ENCODE data around the gene SLC24A3.

The SLC24A3 gene

DNA sequence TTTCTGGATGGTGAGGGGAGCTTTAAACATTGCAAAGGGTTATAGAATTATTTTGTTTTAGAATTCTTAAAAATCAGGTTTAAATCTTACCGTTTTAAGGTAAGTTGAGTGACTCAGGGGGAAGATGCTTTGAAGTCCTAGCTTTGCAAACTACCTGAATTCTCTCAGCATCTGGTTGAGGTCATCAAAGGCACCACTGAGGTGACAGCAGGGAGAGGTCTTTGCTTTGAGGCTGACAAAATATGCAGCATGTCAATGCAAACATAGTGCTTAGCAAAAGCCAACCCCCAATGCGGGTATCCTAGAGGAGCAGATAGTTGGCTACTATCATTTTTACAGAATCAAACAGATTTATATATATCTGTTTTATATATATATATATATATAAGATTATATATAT, 219.5 kb downstream of the SLC24A3 start:
- no peak for DNase-seq

DNA sequence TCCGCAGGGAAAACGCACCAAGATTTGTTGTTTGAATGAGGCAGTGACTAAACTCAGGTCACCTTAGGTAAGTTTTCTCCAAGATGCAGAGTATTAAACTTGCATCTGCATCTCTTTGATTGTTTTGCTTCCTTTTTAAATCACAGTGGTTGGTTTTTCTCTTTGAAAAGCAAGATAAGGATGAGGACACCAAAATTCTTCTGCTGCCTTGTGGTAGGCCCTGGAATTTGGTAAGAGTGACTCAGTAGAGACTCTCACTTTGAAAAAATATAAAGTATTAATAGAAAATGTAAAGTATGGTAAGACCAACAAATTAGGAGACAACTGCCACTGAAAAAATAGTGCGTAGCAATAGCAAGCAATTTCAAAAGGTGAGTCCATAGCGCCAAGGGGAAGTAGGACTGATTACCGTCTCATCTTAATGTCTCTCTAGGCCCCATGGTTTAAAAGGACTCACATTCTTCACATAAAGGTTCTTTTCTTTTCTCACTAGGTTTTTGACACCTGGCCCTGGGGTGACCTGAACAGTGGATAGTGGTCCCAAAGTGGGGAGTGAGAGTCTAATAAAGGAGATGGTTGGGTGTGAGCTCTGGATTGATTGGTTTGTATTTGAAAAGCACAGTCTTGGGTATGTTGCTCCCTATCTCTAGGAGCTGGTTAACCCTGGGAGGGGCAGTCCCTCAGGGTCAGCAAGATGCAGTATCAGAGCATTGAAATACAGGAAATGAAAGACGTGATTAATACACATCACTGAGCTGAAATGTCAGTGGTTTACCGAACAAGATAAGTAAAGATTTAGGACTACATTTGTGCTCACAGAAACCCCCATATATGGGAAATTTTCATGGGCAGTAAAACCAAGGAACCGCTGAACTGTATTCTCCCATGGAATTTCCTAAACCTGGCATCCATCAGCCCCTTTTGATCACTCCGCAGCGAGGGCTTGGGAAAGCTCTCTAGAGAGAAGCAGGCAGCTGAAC, 221.2 kb downstream of the SLC24A3 start:
- DNase-seq: no peak

DNA sequence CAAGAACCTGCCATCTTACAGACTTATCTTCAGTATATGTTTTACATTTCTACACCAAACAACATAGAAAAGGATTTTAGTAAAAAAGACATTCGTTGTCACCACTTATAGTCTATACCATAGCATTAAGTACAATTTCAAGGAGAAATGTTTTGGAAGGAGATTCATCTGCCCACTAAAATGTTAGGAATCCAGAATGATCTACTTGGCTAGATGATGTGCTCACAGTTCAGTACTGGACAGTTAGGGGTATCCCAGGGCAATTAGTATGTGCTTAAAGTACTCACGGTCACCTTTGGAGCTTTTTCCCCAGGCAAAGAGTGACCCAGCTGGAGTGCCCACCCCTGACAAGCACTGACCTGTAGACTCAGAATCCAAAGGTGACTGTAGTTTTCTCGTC, 222.9 kb downstream of the SLC24A3 start:
- no peak for DNase-seq

DNA sequence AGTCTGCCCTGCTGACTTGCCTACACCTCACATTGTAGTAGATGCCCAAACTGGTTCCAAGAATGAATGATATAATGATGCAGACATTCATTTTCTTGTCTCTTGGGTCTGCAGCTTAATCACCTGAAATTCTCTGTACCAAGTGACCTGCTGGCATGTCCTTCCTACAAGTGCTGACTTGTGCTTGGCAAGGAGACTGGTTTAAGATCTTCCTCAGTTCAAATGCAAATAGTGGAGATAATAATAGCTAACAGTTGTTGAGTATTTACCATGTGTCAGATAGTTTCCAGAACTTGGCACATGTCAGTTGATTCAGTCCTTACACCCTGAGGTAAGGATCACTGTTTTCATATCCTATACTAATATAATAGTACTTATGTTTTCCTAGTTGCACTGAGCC, 223.4 kb downstream of the SLC24A3 start:
- no peak for DNase-seq

DNA sequence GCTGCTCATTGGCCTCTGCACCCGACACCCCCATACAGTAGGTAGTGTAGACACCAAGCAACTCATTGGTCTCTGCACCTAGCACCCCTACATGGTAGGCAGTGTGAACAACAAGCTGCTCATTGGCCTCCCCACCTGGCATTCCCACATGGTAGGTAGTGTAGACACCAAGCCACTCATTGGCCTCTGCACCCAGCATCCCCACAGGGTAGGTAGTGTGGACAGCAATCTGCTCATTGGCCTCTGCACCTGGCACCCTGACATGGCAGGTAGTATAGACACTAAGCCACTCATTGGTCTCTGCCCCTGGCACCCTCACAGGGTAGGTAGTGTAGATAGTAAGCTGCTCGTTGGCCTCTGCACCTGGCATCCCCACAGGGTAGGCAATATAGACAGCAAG, 226.0 kb downstream of the SLC24A3 start:
- no peak for DNase-seq

DNA sequence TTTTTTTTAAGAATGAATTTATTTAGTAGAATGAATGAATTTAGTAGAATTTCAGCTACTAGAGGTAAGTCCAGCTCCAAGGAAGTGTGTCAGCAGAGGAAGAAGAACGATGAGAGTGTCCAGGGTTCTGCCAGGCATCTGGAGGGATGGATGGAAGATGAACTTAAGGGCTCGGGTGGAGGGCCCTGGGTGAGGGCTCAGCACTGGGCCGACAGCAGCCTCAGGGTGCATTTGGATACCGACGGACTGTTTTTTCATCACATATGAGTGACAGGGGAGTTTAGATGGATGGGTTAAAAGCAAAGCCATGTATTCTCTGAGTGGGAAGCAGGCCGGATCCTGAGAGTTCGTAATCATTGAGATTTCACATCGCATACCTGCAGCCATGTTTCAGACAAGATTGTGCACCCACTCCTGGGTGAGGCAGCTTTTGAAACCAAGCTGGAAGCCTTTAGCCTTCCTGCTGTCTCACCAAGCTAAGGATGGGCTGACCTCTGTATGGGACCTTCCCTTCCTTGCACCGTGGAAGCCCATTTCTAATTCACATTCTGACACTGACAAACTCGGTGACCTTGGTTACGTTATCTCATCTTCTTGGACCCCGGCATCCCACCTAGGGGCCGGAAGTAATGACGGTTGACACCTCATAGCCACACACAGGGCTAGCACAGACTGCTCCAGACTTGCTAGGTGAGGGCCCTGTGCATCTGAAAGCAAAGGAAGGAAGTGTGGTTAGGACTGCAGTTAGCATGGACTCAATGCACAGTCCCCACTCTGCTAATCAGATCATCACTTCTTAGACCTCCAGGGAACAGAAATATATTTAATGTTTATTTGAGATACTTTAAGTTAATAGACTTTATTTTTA, 228.5 kb downstream of the SLC24A3 start:
- DNase-seq: no peak

DNA sequence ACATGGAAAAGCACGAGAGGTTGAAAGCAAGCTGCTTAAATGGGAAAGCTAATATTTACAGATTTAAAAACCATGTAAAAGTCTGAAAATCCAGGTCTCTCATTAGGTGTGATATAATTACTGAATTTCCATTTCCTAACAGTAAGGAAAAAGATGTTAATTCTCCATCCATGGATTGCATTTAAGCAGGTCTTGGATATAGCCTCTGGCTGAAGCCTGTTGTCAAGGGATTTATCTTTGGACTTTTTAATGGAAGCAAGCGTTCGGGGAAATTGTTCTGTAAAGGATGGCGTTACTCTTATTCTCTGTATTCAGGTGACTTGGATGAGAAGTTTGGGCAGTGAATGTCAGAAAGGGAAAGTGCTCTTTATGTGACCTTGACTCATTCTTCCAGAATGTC, 233.8 kb downstream of the SLC24A3 start:
- no peak for DNase-seq

DNA sequence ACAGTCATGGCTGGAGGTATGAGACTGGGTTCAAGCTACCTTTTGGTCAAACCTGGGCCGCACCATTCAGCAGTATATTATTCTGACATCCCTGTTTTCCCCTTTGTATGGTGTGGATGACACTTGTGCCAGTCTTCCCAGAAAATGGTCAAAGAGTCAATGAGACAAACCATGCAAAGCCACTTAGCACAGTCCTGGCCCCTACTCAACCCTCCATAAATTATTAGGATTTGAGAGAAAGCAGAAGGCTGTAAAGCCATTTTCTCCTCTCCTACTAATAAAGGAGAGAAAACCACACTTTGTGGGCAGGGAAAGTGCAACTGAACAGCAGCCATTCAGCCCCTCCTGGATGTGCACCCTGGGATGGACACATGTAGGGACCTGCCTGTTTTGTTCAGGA, 236.2 kb downstream of the SLC24A3 start:
- DNase-seq: no peak

DNA sequence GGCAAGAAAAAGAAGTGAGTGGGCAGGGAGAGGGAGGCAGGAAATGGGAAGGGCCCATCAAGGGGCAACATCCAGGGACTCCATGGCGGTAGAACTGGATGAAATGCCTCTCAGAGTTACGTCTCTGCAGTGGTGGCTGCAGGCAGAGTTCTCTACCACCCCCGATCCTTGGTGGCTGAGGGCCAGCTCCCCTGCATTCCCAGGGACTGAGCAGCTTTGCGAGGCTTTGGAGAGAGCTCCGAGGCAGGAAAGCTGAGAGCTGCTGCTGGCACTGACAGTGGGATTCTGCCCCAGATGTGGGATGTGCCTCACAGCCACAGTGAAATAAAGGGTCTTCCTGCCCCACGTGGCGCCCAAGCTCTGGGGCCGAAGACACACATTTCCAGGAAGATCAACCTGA, 236.6 kb downstream of the SLC24A3 start:
- no peak for DNase-seq

DNA sequence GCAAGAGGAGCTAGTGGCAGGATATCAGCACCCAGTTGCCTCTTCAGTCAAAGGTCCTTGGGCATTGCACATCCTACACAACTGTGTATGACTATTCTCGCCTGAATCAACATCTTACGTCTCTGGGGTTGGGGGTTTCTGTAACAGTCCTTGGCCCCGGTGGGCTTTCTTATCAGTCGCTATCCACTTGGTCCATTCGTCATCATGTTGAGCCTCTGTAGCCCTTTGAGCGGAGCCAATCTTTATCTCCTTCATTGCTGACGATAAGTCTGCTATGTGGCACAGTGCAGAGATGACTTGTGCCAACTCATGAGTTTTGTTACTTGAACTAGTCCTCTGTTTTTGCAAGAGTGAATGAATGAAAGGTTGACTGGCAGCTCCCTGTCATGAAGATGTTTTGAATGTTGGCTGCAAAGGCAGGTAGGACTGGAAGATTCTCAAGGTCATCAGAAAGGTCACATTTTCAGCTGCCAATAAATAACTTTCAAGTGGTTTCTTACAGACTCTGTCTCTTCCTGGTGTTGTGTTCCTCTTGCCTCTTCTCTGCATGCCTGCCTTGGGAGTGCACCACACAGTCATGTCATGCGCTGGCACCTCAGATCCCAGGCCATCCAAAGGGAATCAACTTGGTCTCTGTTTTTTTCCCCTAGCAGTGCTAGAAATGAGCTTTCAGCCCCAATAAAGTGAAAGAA, 238.9 kb downstream of the SLC24A3 start:
- DNase-seq: no peak

DNA sequence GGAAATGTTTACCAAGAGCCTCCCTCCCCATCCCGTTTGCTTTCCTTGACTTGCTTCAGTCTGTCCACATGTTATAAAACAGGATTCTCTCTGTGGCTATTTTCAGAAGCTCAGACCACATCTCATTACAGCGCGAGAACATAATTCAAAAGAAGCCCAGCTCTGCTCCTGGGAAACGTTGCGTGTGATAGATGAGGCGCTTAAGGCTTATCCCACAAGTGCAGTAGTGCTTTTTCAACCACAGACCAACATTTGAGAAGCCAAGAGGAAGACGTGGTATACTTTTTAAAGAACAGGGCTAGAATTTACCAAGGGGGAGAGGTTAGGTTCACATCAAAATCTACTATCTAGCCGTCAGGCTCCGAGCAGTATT, 239.5 kb downstream of the SLC24A3 start:
- DNase-seq: no peak

DNA sequence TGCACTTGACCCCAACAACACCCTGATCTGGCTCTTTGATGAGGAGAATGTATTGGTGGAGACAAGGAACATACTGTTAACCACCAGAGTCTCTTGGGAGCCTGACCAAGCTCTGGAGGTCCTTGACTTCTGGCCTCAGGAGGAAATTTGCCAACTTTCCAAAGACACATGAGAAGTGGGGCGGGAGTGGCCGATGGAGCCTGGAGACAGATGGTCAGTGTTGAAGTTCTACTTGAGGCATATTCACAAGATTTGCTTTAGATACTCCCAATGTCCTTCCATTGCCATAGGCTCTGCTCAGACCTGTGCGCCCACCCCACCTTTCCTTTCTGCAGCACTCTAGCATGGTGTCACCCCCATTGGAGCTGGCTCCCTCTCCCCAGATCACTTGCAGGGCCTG, 241.0 kb downstream of the SLC24A3 start:
- no peak for DNase-seq

DNA sequence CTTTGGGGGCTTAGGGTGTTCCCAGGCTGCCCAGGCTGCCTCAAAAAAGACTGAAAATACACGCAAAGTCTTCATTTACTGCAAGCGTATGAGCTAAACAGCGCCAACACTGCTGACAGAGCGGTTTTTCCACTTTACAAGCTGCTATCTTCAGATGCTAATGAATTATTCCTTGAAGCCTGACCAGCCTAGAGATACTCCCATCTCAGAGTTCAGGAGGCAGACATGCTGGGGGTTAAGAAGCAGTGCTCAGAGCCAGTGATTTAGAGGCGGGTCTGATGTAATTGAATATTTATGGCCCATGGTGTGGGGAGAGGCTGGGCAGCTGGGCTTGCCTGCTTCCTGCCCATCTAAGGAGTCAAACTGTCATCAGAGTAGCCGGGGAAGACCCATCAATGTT, 241.4 kb downstream of the SLC24A3 start:
- no peak for DNase-seq

DNA sequence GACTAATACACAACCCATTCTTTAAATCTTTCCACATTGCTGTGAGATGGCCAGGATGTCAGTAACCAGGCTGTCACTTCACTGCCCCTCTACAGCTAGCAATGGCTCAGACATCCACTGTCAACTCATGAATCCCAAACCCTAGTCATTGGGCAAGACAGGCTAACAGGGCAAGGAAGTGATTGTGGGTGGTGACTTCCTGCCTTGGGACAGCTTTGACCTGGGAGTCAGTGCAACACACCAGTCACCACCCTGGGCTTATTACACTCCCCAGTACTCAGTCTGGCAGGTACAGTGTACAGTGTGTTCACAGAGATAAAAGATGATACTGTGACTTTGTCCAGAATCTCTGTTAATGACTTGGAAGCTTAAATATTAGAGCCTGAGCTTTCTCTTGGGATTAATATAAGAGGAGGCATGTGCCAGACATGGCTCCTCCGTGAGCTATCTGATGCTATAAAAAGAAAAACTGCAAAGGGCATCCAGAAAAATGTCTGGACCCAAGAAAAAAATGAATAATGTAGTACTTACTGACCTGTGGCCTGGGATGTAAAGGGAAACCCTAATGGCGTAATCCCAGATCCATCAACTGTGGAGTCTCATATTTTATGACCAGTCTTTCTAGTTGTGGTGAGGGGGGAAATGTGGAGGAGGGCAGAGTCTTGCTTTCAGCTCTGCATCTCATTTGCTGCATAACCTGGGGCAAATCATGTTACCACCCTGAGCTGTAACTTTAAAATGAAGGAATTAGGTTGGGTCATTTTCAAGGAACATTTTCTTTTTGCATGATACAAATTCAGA, 244.4 kb downstream of the SLC24A3 start:
- no peak for DNase-seq

DNA sequence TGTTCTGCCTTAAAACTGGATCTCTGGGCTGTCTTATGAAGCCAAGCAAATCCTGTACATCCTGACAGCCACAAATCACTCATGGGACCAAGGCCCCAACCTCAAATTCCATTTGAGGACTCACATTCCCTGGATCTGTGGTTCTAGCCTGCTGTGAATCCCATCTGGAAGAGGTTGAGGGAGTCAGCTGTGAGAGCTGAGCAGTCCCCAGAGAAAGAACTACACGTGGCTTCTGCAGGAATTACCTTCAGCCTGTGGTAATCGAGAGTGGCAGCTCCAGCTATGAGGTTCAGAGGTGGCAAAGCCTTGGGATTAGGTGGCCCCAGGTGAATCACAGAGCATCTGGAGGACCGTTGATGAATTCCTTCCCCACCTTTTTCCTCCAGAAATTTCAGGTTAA, 245.2 kb downstream of the SLC24A3 start:
- DNase-seq: no peak

DNA sequence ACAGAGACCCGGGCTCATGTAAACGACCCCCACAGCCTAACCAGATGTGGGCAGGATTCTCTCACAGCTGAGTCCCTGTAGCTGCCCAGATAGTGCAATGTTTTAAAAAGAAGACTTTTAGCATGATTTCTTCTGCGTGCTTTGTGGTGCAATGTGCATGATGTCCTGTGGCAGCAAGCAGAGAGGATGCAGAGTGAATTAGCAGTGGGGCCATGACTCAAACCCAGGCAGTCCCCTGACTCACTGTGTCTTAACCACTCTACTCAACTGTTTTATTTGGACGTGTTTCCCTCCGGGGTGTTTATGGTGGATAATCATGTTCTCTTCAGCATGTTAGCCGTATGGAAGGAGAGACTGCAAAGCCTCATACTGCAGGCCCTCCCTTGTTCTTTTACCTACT, 247.9 kb downstream of the SLC24A3 start:
- DNase-seq: no peak

DNA sequence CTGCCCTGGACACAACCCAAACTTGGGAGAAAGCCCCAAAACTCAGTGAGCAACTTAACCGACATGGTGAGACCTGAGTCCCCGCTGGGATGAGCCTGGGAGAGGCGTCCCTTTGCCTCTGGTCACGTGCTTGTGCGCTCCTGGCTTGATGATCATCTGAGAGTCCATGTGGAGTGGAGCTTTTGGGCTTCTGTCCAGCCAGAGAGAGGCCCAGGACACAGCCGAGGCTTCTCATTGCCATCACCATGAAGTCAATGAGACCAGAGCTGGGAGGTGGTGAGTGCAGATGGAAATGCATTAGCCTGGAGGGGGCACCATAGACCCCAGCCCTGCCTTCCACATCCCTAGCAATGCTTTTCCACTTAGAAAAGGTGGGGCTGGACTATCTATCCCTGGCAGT, 250.0 kb downstream of the SLC24A3 start:
- no peak for DNase-seq

DNA sequence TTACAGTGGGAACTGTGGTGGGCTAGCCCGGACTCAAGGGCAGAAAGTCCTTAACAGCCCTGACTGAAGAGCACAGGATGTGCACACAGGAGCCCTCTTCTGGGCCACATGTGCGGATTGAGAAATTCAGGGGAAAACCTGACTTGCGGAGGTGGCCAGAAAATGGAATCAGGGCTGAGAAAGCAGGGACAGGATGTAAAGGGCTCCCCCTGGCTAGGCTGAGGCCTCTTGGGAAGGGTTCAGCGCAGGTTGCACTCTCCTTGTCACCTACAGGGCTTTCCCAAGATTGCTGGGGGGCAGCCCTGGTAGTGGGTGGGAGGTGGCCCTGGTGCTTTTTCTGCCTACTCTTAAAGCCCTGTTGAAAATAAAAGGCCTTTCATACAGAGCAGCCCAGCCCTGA, 251.2 kb downstream of the SLC24A3 start:
- no peak for DNase-seq

DNA sequence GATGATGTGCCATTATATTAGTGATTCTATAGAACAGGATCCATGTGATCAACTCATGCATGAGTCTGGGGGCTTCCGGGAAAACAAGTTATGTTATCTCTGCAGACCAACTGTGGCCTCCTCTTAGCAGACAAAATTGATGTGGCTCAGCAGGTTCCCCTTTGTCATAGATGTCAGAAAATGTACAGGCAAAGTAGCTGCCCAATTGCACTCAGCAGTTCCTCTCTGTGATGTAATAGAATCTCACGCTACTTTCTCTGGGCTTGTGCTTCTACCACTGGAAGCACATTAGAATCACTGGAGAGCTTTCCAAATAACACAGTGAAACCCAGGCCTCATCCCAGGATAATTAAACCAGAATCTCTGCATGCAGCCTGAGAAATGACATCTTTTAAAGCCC, 253.1 kb downstream of the SLC24A3 start:
- DNase-seq: no peak

DNA sequence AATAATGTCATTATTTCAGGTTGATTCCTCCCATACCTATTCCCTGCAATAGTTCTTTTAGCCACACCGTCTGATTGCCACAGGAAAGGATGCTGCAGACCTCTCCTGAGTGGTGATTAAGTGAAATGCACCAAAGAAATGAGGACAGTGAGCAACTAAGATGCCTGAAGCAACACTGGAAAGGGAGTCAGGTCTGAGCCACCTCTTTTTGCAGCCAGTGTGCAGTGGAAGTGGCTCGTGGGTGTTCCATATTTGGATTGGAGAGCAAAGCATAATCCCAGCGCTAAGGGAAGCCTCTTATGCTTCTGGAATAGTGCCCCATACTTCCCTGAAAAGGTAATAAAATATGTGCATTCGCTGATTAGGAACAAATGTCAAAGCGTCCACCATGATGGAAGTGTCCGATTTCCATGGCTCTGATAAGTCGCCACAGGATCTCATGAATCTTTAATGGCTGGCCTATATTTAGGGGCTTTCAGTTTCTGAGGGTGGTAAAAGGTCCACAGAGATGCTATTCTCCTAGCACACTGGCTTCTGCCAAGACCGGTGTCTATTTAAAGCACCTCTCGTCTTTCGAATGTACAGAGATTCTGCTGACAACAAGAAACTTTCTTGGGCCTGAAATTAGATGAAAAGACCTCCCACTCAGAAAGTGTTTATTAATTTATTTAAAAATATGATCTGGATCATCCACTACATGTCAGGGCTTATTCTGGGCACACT, 253.9 kb downstream of the SLC24A3 start:
- no peak for DNase-seq

DNA sequence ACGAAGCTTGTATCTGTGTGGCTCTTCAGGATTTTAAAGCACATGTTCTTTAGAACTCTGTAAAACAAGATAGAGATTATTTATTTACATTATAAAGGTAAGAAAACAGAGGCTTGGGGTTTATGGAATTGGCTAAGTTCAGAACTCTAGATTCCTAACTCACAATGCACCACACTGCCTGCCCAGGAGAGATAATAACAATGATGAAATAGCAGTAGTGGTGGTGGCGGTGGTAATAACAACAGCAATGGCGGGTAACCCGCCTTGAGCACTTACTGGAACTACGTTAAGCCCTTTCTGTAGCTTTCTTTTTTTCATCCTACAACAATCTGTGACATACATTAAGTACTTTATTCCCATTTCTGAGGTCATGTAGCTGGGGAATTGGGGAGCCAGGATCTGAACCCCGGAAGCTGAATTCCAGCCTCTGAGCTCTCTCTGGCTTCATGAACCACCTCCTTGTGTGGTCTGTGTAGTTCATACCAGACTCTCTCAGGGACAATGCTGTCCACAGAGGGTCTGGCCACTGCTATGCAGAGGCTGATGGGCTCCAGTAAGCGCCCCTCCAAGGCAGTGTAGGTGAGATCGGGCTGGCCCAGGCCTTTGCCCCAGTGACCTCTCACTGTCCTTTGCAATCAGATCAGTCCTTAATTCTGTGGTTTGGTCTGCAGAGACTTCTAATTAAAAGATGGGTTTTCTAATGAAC, 260.9 kb downstream of the SLC24A3 start:
- no peak for DNase-seq

Data from activated naive CD4-positive, alpha-beta T cell treated with Interleukin-2 at 50 U/mL for 16 hours (primary cell).